Skin of body (tissue), 2 donors: ENCODE measurements around the gene RFPL4A. TPM values are rescaled to one million over a fixed set of nuclear protein-coding genes. Genes with fewer than 3 reads are reported as not detected.
"Not testable (repeated sequence)": the region's sequence is repeated elsewhere in the genome, so short reads cannot be mapped to it uniquely, and the experiment has no call there.

Source experiments
- DNase-seq: peaks from one replicate; lab custom pipeline; 2025; lab: John Stamatoyannopoulos, UW
- total RNA-seq: library from RNA; depleted of rRNA; stranded (reverse); fragments of >200 nt; gene quantifications from one replicate; pipeline ENCODE4 v1.2.3, GENCODE V29; 2014

Gene RFPL4A
- total RNA-seq, result not detected

GRCh38 chr19:55758797-55759196, at the start of gene RFPL4A:
TSS of gene RFPL4A (plus strand) at chr19:55759097. CDS start at chr19:55761801, 2,704 bp downstream.
- DNase-seq, result not testable (repeated sequence)

- no peak for DNase-seq
These were observed 47.2 kb upstream of the RFPL4A start for GRCh38 chr19:55711719-55712118.

- DNase-seq, result no peak
These were observed 45.9 kb upstream of the RFPL4A start for GRCh38 chr19:55712804-55713631.

GRCh38 chr19:55716531-55716930, 42.4 kb upstream of the RFPL4A start:
- DNase-seq, result no peak

- no peak for DNase-seq
These were observed 41.6 kb upstream of the RFPL4A start for GRCh38 chr19:55717251-55717650.

- not testable (repeated sequence) for DNase-seq
These were observed 40.8 kb upstream of the RFPL4A start for GRCh38 chr19:55717879-55718711.

GRCh38 chr19:55720214-55720746, 38.6 kb upstream of the RFPL4A start:
- no peak for DNase-seq

- DNase-seq, result no peak
These were observed 38.1 kb upstream of the RFPL4A start for GRCh38 chr19:55720801-55721200.

GRCh38 chr19:55723491-55723890, 35.4 kb upstream of the RFPL4A start:
- no peak for DNase-seq

- DNase-seq, result not testable (repeated sequence)
These were observed 28.5 kb upstream of the RFPL4A start for GRCh38 chr19:55730378-55730777.

- no peak for DNase-seq
These were observed 20.6 kb upstream of the RFPL4A start, which contains the start of gene NLRP9 for GRCh38 chr19:55738302-55738701. TSS of gene NLRP9 (minus strand) at chr19:55738402. CDS start at chr19:55738374, 28 bp downstream.

GRCh38 chr19:55750715-55751114, 8.2 kb upstream of the RFPL4A start:
- DNase-seq, result no peak

- DNase-seq, result no peak
These were observed 5.5 kb upstream of the RFPL4A start for GRCh38 chr19:55753401-55753800.

GRCh38 chr19:55756808-55757207, 2.1 kb upstream of the RFPL4A start:
- DNase-seq, result not testable (repeated sequence)

GRCh38 chr19:55766466-55766865, 7.6 kb downstream of the RFPL4A start:
- DNase-seq, result no peak

- DNase-seq, result not testable (repeated sequence)
These were observed 9.9 kb downstream of the RFPL4A start, which contains the start of gene RFPL4AL1 for GRCh38 chr19:55768818-55769217. TSS of gene RFPL4AL1 (plus strand) at chr19:55769118. CDS start at chr19:55771805, 2,687 bp downstream.

- not testable (repeated sequence) for DNase-seq
These were observed 10.7 kb downstream of the RFPL4A start for GRCh38 chr19:55769632-55770031.

- DNase-seq, result no peak
These were observed 18.6 kb downstream of the RFPL4A start for GRCh38 chr19:55777528-55777927.

GRCh38 chr19:55778331-55778730, 19.4 kb downstream of the RFPL4A start:
- DNase-seq, result no peak

- no peak for DNase-seq
These were observed 22.2 kb downstream of the RFPL4A start for GRCh38 chr19:55781112-55781511.

GRCh38 chr19:55795021-55795420, 36.1 kb downstream of the RFPL4A start:
- no peak for DNase-seq

- DNase-seq, result no peak
These were observed 42.5 kb downstream of the RFPL4A start for GRCh38 chr19:55801416-55801815.
